CD4-positive, alpha-beta T cell treated with Interleukin-6 at 100 ng/mL for 8 hours (primary cell): ENCODE results near the gene HEYL.
"Not testable (repeated sequence)": the region's sequence is repeated elsewhere in the genome, so short reads cannot be mapped to it uniquely, and the experiment has no call there.

Source experiments
- DNase-seq: peaks from one replicate; pipeline ENCODE4 v3.0.0-alpha.2; 2020; ENCODE audit warnings: mixed read lengths, low spot score

The HEYL gene

DNA sequence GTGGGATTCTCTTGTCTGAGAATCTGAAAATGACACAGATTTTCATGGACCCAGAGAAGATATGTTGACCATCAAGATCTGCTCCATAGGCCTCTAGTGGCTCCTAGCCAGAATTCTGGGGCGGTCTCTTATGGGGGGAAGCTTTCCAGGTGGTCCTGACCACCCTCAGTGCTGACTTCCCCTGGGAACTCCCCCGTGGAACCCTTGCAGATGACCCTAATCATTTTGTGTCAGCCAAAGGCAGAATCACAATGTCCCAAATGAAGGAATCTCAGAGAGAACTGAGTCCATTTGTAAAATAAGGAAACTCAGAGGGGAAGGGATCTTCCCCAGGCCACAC is 3.6 kb downstream of the HEYL start:
- DNase-seq, result no peak

DNA sequence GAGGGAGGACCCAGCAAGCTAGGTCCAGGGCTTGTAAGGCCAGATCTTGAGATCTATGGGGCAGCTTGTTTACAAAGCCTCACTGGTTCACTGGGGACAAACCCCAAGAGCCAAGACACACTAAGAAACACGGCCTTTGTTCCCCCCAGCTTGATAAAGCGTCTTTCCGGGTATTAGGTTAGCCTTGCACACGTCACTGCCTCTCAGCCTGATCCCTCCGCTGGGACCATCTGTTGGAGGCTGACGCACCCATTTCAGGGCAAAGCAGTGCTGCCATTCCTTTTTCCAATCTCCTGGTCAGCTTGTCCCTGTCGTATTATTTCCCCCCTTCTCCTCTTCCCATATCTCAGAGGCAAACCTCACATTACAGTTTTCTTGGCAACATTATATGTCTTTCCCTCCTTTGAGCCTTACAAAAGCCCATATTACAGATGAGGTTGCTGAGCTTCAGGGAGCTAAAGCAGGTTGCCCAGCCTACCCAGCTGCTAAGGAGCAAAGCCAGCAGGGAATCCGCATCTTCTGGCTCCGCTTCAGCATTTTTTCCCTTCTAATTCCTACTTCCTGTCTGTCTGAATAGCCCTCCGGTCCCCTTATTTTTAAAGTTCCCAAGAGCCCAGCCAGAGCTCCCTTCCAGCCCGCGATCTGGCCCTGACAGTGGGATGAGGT is 4.1 kb downstream of the HEYL start:
- no peak for DNase-seq

DNA sequence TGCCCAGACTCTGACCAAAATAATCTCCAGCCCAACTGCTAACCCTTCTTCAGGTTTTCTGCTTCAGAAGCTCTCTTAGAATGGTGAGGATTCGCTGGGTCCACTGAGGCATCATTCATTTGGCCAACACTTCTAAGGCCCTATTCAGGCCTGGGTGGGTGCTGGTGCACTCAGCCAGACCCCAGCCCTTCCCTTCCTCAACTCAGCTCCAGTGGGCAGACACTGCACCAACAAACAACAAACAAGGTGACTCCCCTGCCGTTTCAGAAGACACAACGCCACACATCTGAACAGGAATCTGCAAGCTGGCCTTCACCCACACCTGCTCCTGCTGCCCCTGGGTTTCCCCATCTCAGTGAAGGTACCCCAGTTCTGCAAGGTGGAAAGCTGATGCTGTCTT is 6.0 kb downstream of the HEYL start:
- DNase-seq, result no peak

DNA sequence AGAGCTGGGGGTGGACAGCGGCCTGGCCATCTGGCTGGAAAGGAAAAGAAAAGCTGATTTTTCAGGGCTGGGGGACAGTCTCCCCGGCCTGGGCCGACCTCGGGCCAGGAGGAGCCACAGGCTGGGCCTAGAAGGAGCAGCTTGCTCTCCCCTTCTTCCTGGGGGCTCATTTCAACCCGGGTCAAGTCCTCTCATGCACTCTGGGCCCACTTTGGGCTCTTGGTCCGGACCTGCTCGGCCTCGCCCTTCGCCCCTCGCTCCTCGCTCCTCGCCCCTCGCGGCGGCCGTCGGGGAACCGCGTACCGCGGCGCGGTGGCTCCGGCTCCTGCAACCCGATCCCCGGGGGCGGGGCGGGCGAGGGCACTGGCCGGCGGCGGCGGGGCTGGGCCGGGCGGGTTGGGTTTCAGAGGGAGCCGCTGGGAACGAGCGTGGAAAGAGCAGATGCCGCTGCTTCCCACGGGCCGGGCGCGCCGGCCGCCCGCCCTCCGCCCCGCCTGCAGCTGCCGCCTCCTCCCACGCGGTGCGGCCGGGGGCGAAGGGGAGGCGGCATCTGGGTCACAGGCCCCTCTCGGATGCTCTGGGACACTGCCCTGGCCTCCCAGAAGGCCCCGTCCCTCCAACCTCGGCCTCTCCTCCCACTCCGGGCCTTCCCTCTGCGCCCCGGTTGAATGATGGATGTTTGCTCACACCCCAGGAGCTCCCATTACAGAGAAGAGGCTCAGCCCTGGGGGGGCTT is 6.6 kb downstream of the HEYL start:
- DNase-seq, result no peak

DNA sequence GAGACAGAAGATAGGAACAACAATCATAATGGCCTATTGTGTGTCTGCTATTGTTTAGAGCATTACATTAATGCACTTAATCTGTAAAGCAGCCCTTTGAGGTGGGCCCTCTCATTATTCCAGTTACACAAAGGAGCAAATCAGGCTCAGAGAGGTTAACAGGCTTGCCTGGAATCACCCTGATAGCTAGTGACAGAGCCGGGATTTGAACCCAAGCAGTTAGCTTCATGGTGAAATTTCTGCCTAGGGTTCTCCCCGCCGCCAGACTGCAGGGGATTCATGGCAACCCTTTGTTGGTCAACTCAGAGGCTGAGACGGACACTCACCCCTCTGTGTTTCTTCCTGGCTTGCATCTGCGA is 7.1 kb downstream of the HEYL start:
- no peak for DNase-seq

DNA sequence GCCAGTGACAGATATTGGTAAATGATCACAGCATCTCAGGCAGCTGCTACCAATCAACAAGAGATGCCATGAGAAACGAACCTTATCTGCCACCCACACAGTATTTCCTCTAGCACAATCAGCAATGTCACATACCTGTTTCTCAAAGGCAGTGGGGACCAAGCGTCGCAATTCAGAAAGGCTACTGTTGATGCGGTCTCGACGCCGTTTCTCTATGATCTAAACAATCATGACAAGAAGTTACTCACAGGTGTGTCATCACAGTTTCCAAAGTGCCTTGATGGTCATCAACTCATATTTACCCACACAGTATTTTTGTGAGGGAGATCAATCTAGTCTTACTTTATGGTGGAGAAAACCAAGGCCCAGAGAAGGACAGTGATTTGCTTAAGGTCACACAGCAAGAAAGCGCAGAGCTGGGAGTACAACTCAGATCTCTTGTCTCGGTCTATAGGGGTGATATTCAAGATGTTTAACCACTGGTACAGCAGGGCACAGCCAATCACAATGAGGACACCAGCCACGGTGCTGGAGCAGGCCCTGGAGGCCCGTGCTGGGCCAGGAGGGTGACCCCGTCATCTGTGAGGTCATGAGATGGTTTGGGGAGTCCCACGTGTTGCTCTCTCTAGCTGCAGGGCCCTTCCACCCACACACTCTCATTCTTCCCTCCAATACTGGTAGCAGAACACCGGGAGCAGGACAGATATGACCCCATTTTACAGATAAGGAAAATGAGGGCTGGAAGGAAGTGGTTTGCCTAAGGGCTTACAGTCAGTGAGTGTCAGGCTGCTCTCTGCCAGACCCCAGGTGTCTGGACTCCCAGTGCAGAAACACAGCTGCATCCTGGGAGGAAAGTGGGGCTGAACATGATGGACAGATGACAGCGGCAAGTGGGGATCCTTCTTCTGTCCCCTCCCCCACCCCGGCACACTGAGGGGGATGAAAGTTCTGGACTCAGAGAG is 7.8 kb downstream of the HEYL start:
- no peak for DNase-seq

DNA sequence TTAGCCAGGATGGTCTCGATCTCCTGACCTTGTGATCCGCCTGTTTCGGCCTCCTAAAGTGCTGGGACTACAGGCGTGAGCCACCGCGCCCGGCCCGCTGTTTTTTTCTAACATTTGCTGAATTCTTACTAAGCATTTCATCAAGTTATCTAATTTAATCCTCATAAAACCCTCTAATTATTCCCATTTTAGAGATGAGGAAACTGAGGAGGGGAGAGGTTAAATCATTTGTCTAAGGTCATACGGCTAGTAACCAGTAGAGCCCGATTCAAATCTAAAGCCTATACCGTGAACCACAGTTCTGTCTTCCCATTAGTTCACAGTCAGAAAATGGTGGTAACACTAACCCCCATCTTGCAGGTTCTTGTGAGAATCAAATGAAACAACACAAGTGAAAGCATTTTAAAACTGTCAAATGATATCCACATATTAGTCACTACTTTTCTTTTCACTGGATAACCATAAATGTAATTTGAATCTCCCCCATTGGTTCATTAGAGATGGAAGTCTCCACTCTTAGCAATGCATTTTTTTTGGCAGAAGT is 10.6 kb downstream of the HEYL start:
- DNase-seq, result no peak

DNA sequence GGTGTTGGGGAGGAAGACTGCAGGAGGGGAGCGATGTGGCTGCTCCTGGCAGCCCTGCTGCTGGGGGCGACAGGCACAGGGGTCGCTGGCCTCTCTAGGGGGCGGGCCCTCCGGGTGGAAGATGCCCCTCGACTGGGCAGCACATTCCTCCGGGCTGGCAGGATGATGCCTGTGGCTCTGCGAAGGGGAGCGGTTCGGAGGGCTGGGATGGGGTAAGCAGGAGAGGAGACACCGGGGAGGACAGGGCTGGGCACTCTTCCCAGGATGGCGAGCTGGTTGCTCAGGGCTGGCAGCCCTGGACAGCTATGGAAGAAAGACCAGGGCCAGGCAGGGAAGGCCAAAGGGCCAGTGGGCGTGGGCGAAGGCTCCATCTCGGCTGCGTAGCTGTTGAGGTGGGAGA is 12.8 kb downstream of the HEYL start:
- DNase-seq, result no peak

DNA sequence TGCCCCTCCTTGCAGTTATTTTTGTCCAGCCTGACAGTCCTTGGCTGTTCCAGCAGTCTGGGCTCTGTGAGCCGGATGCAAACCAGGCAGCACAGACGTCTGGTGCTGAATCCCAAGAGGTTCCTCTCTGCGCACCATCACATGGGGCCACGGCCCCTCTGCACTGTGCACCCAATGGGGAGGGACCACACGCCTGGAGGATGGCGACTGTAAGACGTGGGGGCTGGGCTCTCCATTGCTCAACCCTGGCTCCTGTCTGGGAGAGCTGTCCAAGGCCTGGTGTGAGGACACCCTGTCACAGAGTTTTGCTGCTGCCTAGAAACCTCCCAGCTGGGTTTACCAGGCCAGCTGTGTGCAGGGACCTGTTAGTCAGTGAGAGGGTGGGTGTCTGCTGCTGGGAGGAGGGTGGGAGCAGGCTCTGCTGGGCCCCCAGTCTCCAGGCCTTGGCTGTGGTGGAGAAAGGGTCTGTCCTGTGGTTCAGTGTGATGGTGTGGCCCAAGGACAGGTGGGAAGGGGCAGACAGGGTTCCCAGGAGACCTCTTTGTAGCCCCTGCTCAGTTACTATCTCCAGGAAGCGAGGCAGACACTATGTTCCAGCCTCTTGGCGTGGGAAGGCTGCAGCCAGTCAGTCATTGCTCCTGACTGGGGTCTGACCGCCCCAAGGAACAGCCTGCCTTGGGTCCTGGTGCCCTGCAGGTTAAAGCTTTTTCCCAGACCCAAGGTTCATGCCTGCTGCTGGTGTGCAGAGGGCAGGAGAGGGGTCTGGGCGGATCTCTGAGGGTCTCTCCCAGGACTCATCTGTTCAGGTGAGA is 13.8 kb downstream of the HEYL start:
- DNase-seq, result no peak

DNA sequence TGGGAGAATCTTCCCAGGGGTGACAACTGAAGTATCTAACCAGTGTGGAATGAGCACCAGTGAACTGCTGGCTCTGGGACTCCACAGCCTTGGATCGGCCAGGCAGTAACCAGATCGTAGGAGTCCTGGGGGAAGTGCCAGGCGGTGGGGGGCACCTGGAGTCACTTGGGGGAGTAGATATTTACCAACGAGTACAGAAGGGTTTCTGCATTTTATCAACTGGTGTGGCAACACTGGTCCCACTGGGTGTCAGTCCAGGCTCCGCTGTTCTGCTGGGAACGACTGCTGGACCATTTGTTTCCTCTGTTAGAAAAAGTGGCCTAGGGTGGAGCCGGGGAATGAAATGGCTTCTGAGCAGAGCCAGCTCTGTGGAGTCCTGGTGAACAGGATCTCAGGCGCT is 14.4 kb downstream of the HEYL start:
- no peak for DNase-seq

DNA sequence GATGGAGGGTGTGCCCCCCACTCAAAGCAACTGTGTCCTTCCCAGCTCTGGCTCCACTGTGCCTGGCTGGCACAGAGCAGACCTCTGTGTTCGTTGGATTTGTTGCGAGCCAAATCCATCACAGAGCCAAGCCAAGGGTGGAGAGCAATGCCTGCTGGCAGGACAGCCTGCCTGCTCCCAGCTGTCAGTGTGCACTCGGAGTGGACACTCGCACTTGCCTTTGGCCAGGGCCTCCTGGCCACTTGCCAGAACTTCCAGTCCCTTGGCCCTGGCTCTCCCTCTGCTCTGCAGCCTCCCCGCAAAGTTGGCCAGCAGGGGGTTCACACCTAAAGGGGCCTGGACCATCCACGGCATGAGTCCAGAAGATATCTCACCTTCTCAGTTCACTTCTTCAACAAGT is 16.4 kb downstream of the HEYL start:
- no peak for DNase-seq

DNA sequence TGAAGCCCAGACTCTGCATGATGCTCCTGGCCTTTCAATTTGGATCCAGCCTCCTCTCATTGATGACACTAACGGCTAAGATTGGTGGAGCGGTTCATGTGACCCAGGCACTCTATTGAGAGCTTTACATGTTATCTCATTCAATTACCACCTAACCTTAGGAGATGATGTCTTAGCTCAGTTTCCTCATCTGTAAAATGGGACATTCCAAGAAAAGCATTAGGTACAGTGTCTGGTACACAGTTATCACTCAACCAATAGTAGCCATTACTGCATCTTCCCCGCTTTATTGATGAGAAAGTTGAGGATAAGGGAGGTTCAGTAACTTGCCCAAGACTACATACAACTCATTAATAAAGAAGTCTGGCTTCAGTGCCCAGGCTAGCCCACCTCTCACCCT is 17.0 kb downstream of the HEYL start:
- DNase-seq, result no peak

DNA sequence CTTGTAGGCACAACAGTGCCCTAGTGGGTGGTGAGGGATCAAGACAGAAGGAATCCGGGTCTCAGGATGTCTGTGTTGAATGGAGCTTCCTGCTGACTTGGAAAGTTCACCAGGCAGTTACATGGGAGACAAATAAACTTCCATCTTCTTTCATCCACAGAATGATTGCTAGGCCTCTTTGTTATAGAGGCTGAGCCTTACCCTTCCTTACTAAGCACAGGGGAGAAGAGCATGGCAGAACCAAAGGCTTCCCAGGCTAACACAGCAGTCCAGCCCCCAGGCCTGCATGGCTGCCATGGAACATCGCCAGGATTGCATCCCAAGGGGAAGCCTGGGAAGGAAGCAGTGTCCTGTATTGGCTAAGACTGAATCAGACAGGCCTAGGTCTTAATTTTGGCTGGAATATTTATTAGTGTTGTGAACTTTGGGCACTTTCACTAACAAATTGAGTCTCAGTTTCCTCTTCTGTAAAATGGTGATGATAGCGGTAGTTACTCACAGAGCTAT is 18.7 kb downstream of the HEYL start:
- DNase-seq, result no peak

DNA sequence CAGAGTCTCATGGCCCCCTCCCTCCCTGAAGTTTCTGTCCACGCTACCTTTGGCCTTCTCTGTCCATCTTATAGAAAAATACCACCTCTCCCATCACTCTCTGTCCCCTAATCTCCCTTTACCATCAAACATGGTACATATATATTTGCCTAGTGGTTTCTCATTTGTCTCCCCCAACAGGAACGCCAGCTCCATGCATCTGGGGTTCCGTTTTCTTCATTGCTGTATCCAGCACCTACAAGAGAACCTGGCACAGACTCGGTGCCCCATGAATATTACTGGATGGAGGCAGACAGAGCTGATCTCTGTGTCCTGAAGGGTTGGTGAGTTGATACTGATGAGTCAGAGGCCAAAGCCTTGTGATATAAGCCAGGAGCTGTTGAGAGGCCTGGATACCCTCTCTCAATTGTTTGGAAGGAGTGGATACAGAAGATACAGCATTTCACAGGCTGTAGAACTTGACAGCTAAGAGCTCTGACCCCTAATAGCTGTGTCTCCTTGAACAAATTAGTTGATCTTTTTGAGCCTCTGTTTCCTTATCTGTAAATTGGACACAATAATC is 21.9 kb downstream of the HEYL start:
- DNase-seq, result no peak

DNA sequence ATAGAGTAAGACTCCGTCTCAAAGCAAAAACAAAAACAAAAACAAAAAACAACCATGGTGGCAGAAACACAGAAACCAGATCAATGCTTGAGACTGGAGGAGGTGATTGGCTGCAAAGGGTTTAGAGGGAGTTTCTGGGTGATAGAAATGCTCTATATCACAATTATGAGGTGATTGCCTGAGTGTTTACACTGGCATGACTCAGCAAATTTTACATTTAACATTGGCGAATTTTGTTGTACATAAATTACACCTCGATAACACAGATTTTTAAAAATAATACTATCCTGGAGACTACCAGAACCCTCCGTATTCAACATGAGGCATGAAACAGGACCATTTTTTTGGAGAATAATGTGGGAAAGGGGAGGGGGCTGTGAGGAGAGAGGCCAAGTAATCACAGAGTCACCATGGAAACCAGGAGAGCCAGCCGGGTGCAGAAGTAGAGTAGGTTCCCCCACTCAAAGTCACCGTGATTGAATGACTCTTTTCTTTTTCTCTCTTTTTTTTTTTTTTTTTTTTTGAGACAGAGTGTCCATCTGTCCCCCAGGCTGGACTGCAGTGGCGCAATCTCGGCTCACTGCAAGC is 24.3 kb downstream of the HEYL start:
- DNase-seq, result no peak

DNA sequence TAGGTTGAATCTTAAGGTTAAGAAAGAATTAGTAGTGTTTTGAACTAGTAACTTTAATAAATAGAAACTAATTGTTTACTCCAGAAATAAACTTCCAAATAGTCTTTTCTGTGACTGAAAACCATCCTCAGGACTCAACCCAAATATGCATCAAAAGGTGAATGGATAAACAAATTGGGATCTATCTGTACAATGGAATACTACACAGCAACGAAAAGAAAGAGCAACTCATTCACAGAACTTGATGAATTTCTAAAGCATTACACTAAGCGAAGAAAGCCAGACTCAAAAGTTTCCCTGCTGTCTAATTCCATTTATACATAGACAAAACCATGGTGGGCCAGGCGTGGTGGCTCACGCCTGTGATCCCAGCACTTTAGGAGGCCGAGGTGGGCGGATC is 25.0 kb downstream of the HEYL start:
- no peak for DNase-seq

DNA sequence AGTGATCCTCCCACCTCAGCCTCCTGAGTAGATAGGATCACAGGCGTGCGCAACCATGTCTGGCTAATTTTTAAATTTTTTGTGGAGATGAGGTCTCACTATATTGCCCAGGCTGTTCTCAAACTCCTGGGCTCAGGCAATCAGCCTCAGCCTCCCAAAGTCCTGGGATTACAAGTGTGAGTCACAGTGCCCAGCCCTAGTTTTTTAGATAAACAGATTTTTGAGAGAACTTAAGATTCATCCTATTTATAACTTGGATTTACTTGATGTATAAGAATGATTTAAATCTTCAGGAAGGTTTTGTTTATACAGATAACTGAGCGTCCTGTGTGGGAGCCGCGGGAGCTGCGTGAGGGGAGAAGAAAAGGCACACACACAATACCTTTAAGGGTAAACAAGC is 26.2 kb downstream of the HEYL start:
- DNase-seq, result no peak

DNA sequence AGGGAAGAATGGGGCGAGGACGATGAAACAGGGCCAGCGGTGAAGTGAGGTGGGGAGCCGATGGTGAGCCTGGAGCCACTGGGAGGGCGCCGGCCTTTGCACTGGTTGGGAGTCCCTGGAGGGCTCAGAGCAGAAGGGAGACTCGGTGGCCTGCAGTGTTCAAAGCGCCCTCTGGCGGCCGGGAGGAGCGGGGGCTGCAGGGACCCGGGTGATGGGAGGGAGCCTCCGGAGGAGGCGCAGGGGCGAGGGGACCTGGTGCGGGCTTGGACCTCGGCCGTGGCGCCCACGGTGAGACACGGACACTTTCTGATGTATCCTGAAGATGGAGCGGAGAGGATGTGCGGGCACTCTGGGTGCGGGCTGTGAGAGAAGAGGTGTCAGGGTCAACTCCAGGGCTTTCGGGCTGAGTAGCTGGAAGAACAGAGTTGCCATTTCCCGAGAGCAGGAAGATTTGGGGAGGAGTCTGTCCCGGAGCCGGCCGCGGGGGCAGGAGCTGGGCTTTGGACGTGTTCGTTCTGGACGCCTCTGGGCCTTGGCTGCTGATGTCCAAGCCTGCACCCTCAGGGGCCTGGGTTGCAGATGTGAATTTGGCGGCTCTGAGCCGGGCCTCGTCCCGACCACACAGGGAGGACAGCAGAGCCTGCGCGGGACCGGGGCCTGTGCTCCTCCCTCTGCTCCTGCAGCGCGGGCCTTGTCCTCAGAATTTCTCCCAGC is 29.7 kb downstream of the HEYL start:
- peak; percentile 73 for DNase-seq

DNA sequence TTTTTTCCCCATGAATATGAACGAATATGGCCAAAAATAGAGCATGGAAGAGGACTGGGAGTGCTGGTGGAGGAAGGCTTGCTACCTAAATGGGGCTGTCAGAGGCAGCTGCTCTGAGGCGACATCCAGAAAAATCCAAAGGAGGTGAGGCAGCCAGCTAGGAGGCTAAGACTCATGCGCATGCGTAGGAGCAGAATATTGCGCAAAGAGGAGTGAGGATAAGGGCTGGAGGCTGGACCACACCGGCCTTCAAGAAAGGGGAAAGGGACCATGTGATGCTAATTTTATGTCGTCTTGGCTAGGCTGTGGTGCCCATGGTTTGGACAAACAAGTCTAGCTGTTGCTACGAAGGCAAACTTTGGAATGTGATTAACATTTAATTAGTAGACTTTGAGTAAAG is 30.5 kb downstream of the HEYL start:
- DNase-seq, result no peak

DNA sequence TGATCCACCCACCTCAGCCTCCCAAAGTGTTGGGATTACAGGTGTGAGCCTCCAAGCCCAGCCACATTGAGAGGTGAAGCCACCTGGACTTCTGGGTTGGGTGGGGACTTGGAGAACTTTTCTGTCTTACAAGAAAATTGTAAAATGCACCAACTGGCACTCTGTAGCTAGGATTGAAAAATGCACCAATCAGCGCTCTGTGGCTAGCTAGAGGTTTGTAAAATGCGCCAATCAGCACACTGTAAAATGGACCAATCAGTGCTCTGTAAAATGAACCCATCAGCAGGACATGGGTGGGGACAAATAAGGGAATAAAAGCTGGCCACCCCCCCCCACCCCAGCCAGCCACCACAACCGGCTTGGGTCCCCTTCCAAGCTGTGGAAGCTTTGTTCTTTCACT is 35.8 kb downstream of the HEYL start:
- not testable (repeated sequence) for DNase-seq
